IMR-90 (cell line): ENCODE data around the gene ACAP1. TPM values are rescaled to one million over a fixed set of nuclear protein-coding genes. Genes with fewer than 3 reads are reported as not detected.

Experiments used
- ATAC-seq: fragments of 200-7000 bp; cut with Tn5 transposase; 2 replicates; pipeline ENCODE4 v1.9.1; 2020; ENCODE audit warnings: low read depth, mild to moderate bottlenecking, moderate library complexity
- BruUV-seq: library from RNA; stranded (reverse); fragments of 400-500 nt; replicated peaks from 2 replicates; lab custom pipeline; 2021; lab: Mats Ljungman, UMichigan
- CTCF ChIA-PET: fragments of 300-600 bp; formaldehyde crosslinking; extraction: SDS; loops from one replicate; lab custom pipeline; 2021; ENCODE audit warnings: antibody characterized with exemption; lab: Yijun Ruan, JAX
- POLR2A ChIA-PET: fragments of 300-600 bp; sonication (Branson Sonifier 250); formaldehyde crosslinking; loops from one replicate; lab custom pipeline; 2022; ENCODE audit warnings: antibody characterized with exemption; ENCODE audit not compliant: unreplicated experiment; lab: Charles Lee
- DNase-seq: peaks from one replicate; pipeline ENCODE4 v3.0.0; 2013
- H2AFZ ChIP-seq: replicated peaks from 2 replicates; pipeline ENCODE3; 2013; ENCODE audit warnings: low read length, mild to moderate bottlenecking; ENCODE audit not compliant: poor library complexity
- H2AK5ac ChIP-seq: 2 replicates; pipeline ENCODE4 v1.6.1; 2013; ENCODE audit warnings: low read depth, low read length, inconsistent platforms
- H2AK9ac ChIP-seq: replicated peaks from 2 replicates; pipeline ENCODE3; 2013; ENCODE audit warnings: mild to moderate bottlenecking, low read depth, low read length, moderate library complexity; ENCODE audit not compliant: poor library complexity
- H2BK120ac ChIP-seq: 2 replicates; pipeline ENCODE4 v1.6.1; 2013; ENCODE audit warnings: low read depth, low read length, inconsistent platforms
- H2BK15ac ChIP-seq: 3 replicates; pipeline ENCODE4 v1.6.1; 2013; ENCODE audit warnings: low read depth, low read length, inconsistent platforms
- H2BK20ac ChIP-seq: 2 replicates; pipeline ENCODE4 v1.6.1; 2013; ENCODE audit warnings: low read depth, mild to moderate bottlenecking, inconsistent platforms, low read length, moderate library complexity
- H2BK5ac ChIP-seq: 2 replicates; pipeline ENCODE4 v1.6.1; 2013; ENCODE audit warnings: mild to moderate bottlenecking, low read depth, low read length, inconsistent platforms; ENCODE audit not compliant: poor library complexity, severe bottlenecking
- H3K14ac ChIP-seq: replicated peaks from 2 replicates; pipeline ENCODE4 v1.6.1; 2013; ENCODE audit warnings: low read depth, low read length, inconsistent platforms
- H3K18ac ChIP-seq: 2 replicates; pipeline ENCODE4 v1.6.1; 2013; ENCODE audit warnings: low read depth, low read length, control low read depth
- H3K23ac ChIP-seq: 2 replicates; pipeline ENCODE4 v1.6.1; 2013; ENCODE audit warnings: low read depth, low read length, inconsistent platforms
- H3K27ac ChIP-seq: 2 replicates; pipeline ENCODE4 v1.5.1; 2013; ENCODE audit warnings: mild to moderate bottlenecking, control low read depth, low read length; ENCODE audit not compliant: insufficient read depth
- H3K27me3 ChIP-seq: 2 replicates; pipeline ENCODE4 v1.6.1; 2013; ENCODE audit warnings: low read length; ENCODE audit not compliant: control insufficient read depth, insufficient read depth
- H3K36me3 ChIP-seq: 2 replicates; pipeline ENCODE4 v1.6.1; 2013; ENCODE audit warnings: low read length, mixed read lengths; ENCODE audit not compliant: control insufficient read depth, insufficient read depth
- H3K4ac ChIP-seq: 2 replicates; pipeline ENCODE4 v1.6.1; 2013; ENCODE audit warnings: low read depth, low read length, inconsistent platforms
- H3K4me1 ChIP-seq: 2 replicates; pipeline ENCODE4 v1.6.1; 2013; ENCODE audit warnings: low read length, mixed read lengths; ENCODE audit not compliant: control insufficient read depth, insufficient read depth
- H3K4me2 ChIP-seq: 2 replicates; pipeline ENCODE4 v1.6.1; 2013; ENCODE audit warnings: low read depth, mild to moderate bottlenecking, control low read depth, low read length, moderate library complexity
- H3K4me3 ChIP-seq: 2 replicates; pipeline ENCODE4 v1.5.1; 2013; ENCODE audit warnings: low read depth, mild to moderate bottlenecking, control low read depth, low read length, moderate library complexity; ENCODE audit not compliant: insufficient read depth
- H3K56ac ChIP-seq: 2 replicates; pipeline ENCODE4 v1.6.1; 2013; ENCODE audit warnings: low read length, inconsistent platforms; ENCODE audit not compliant: insufficient read depth; ENCODE audit errors: extremely low read depth
- H3K79me1 ChIP-seq, 2 experiments: 2 replicates each; pipeline ENCODE4 v1.6.1; 2013; ENCODE audit warnings: low read length in 2 of 2, inconsistent platforms in 1 of 2, low read depth in 1 of 2
- H3K9ac ChIP-seq: 2 replicates; pipeline ENCODE4 v1.6.1; 2013; ENCODE audit warnings: low read depth, low read length, control low read depth
- H3K9me1 ChIP-seq: 2 replicates; pipeline ENCODE4 v1.6.1; 2013; ENCODE audit warnings: low read length, inconsistent platforms; ENCODE audit not compliant: insufficient read depth
- H3K9me3 ChIP-seq: 2 replicates; pipeline ENCODE4 v1.6.1; 2013; ENCODE audit warnings: low read length; ENCODE audit not compliant: control insufficient read depth, insufficient read depth
- H4K20me1 ChIP-seq: 2 replicates; pipeline ENCODE4 v1.6.1; 2013; ENCODE audit warnings: low read length, inconsistent platforms; ENCODE audit not compliant: insufficient read depth
- H4K5ac ChIP-seq: 2 replicates; pipeline ENCODE4 v1.6.1; 2013; ENCODE audit warnings: mild to moderate bottlenecking, low read depth, low read length, control low read depth
- H4K8ac ChIP-seq, 2 experiments: 2 replicates each; pipeline ENCODE4 v1.6.1; 2013; ENCODE audit warnings: low read depth in 2 of 2, low read length in 2 of 2, control low read depth in 1 of 2, inconsistent platforms in 1 of 2
- H4K91ac ChIP-seq: 2 replicates; pipeline ENCODE4 v1.6.1; 2013; ENCODE audit warnings: low read depth, low read length, inconsistent platforms; ENCODE audit not compliant: insufficient read depth
- BHLHE40 ChIP-seq: fragments of 150-350 bp; IDR thresholded peaks from 2 replicates; pipeline ENCODE4 v1.6.1; 2016; ENCODE audit warnings: mild to moderate bottlenecking, low read depth, low read length
- CEBPB ChIP-seq: IDR thresholded peaks from 2 replicates; pipeline ENCODE4 v1.6.1; 2012; ENCODE audit warnings: low read depth, low read length, improper control_type of control experiment
- MAZ ChIP-seq: IDR thresholded peaks from 2 replicates; pipeline ENCODE4 v1.6.1; 2012; ENCODE audit warnings: low read depth, mild to moderate bottlenecking, low read length, improper control_type of control experiment, moderate library complexity, borderline replicate concordance
- NFE2L2 ChIP-seq: fragments of 150-350 bp; IDR thresholded peaks from 2 replicates; pipeline ENCODE4 v1.6.1; 2016; ENCODE audit warnings: low read depth, mild to moderate bottlenecking, low read length
- WGBS, 2 experiments: methylation state at CpG; one replicate each; pipeline versions ENCODE4 v1.1.5 to v1.1.7; 2013; ENCODE audit warnings: missing lambda C conversion rate in 2 of 2; ENCODE audit not compliant: insufficient read length in 1 of 2; ENCODE audit errors: extremely low coverage in 2 of 2; 5-methylcytosine and 5-hydroxymethylcytosine counted together
- dilution Hi-C: fragments of 300-500 bp; cut with HindIII; formaldehyde crosslinking; loops from one replicate; pipeline ENCODE4 v1.14.3; 2018; ENCODE audit warnings: low sequenced_read_pairs; ENCODE audit not compliant: unreplicated experiment
- in situ Hi-C: fragments of 300-500 bp; cut with MboI; formaldehyde crosslinking; loops from 3 replicates; pipeline ENCODE4 v1.14.3; 2019; ENCODE audit warnings: low sequenced_read_pairs, inconsistent platforms, mixed read lengths
- intact Hi-C: fragments of 100-400 bp; cut with micrococcal nuclease; formaldehyde crosslinking; loops from 2 replicates; pipeline ENCODE4 v1.10.0; 2022
- polyA plus RNA-seq, 3 experiments: library from polyadenylated mRNA; depleted of rRNA; stranded (reverse); fragments of >200 nt; gene quantifications; 2 replicates each; pipeline ENCODE4 v1.2.3, GENCODE V29; 2012; ENCODE audit warnings: low replicate concordance in 1 of 3
- total RNA-seq: library from RNA; depleted of rRNA; stranded (reverse); fragments of >200 nt; gene quantifications from 2 replicates; pipeline ENCODE4 v1.2.3, GENCODE V29; 2012
- TF ChIP-seq, protein P1 (sequence below): fragments of 150-350 bp; IDR thresholded peaks from 2 replicates; pipeline ENCODE4 v1.6.1; 2017; ENCODE audit warnings: mild to moderate bottlenecking, antibody characterized with exemption, low read length, low read depth

Gene ACAP1
- total and polyA plus RNA-seq, 2 of the 4 experiments (the other 2 are of a cell fraction): under 0.01 to 2.1 TPM

DNA sequence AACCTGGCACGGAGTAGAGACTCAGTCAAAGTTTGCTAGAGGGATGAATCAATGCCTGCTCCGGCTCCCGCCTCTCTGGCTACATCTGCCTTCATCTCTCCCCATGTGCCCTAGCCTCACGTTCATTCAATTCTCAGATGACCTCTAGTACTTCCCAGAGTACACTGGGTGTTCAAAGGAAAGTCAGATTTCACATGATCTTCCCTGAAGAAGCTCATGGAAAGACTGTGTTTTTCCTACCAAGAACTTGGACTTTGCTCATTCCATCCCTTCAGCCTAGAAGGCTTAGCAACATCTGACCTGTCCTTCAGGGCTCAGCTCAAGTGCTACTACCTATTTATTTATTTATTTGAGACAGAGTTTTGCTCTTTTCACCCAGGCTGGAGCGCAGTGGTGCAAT, 33.5 kb downstream of the ACAP1 start:
- Histone ChIP-seq H3K4me1 (no peaks in the 10 kb centered on the region), H3K4me3 (no peak overlapping the region), H3K9me1 (no peaks in the 10 kb centered on the region), H3K9me3 (peaks cover 2% of the 10 kb centered on the region; the same call in 1 of the 2 replicates), H3K4me2 (no peak overlapping the region), H3K9ac (no peak overlapping the region), H2BK5ac (no peak overlapping the region), H3K4ac (no peak overlapping the region), H3K27me3 (peaks cover 26% of the 10 kb centered on the region), H4K20me1 (no peaks in the 10 kb centered on the region), H3K79me1 (no peaks in the 10 kb centered on the region), H3K23ac (no peak overlapping the region), H3K56ac (no peak overlapping the region), H3K27ac (no peak overlapping the region), H2AFZ (no peak overlapping the region), H2BK15ac (no peak overlapping the region), H2AK9ac (no peak overlapping the region), H4K91ac (no peak overlapping the region), H3K36me3 (no peaks in the 10 kb centered on the region), H2BK120ac (no peak overlapping the region), H4K5ac (no peak overlapping the region), H3K18ac (no peak overlapping the region), H2BK20ac (no peak overlapping the region), H3K14ac (no peak overlapping the region), H2AK5ac (no peak overlapping the region), H4K8ac (no peak overlapping the region)
- POLR2A ChIA-PET: no interaction called here
- TF ChIP-seq NFE2L2 (no peak), MAZ (no peak), CEBPB (no peak), BHLHE40 (no peak)
- TF ChIP-seq, protein P1, sequence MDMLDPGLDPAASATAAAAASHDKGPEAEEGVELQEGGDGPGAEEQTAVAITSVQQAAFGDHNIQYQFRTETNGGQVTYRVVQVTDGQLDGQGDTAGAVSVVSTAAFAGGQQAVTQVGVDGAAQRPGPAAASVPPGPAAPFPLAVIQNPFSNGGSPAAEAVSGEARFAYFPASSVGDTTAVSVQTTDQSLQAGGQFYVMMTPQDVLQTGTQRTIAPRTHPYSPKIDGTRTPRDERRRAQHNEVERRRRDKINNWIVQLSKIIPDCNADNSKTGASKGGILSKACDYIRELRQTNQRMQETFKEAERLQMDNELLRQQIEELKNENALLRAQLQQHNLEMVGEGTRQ: no peak
- DNase-seq (no peak), ATAC-seq (no peak)
- dilution Hi-C loops: no loop called here
- intact Hi-C loops: no loop called here
- in situ Hi-C loops: no loop called here
- WGBS, 2 experiments: 17% methylated on average over 1 of the region's 5 CpGs; no CpG with 5 or more reads in 1 of the 2 experiments
- CTCF ChIA-PET: no interaction called here
- BruUV-seq: no TSS peak
